Skin of body (tissue), 2 donors: ENCODE measurements around the gene ILKAP. TPM values are rescaled to one million over a fixed set of nuclear protein-coding genes. Genes with fewer than 3 reads are reported as not detected.

Experiments
- DNase-seq: peaks from one replicate; lab custom pipeline; 2025; lab: John Stamatoyannopoulos, UW
- total RNA-seq: library from RNA; depleted of rRNA; stranded (reverse); fragments of >200 nt; gene quantifications from one replicate; pipeline ENCODE4 v1.2.3, GENCODE V29; 2014

Gene ILKAP
- total RNA-seq, 1 donor from 2014 or later = 38.4 TPM

GRCh38 chr2:238125127-238125885 is 78.2 kb downstream of the ILKAP start:
- DNase-seq = no peak

DNA sequence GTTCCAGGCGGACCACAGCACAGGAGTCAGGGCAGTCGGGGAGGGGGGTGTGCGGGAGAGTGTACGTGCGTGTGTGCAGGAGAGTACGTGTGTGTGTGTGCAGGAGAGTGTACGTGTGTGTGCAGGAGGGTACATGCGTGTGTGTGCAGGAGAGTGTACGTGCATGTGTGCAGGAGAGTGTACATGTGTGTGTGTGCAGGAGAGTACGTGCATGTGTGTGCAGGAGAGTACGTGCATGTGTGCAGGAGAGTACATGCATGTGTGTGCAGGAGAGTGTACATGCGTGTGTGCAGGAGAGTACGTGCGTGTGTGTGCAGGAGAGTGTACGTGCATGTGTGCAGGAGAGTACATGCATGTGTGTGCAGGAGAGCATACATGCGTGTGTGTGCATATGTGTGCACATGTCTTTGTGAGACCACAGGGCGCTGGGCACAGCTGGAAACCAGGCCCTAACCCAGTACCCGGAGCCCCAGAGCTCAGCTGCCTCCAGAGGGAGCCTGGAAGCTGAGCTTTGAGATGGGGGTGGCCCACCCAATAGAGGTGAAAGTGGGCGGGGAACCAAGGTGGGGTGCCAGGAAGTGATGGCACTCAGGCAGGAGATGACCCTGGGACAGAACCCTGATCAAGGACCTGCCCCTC is 78.9 kb downstream of the ILKAP start:
- no peak for DNase-seq

GRCh38 chr2:238123991-238124470 is 79.5 kb downstream of the ILKAP start:
- no peak for DNase-seq

DNA sequence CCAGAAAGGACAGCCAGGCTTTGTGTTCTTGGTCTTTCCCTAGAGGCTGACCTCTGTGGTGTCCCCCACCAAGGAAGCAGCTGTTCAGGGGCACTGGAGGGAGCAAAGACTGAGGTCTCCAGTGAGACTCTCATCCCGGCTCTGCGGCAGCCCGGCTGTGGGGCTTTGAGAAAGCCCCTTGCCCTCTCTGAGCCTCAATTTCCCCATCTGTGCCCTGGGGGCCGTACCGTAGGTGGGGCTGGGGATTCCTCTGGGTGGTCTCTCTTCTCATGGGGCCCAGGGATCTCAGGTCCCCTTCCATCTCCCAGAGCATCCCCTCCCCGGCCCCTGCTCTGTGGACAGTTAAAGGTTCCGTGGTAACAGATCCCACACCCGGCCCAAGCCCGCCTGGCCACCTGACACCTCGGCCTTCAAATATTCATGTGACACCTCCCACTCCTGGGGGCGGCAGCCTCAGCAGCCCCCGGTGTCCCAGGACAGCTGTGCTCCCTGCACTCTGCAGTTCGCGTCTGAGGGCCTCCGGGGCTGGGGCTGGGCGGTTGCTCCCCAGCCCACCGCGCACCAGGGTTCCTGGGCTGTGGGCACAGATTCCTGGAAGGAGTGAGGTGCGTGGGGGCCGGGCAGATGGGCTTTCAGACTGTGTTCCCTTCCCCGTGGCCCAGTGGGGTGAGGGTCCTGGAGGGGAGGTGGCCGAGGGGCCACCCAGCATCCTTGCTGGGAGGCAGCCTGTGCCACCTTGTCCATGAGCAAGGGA is 80.1 kb downstream of the ILKAP start:
- no peak for DNase-seq

GRCh38 chr2:238122287-238123217 is 80.9 kb downstream of the ILKAP start:
- DNase-seq = no peak

DNA sequence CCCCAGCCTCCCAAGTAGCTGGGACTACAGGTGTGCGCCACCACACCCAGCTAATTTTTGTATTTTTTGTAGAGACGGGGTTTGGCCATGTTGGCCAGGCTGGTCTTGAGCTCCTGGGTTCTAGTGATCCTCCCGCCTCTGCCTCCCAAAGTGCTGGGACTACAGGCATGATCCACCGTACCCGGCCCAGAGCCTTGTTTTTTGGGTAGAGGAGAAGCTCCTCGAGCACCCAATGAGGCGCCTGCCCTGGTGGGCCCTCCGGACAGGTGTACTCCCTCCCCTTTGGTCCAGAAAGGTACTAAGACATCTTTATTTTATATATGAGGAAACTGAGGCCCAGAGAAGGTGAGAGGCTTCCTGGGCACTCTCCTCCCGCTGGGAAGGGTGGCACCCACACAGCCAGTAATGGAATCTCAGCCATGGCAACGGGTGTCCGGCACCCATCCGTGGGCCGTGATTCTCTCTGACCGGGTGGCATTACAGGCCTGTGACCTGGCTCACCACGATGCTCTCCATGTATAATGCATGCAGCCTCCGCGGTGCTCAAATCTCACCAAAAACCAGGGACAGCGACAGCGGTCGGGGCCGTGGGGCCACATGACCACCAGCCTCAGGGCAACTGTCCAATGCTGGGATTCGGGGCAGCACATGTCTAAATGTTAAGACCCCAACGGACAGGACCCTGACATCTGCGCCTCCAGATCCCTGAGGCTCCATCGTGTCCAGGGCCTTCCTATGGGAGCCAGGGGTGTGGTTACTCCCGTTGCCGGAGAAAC is 81.8 kb downstream of the ILKAP start:
- no peak for DNase-seq

- DNase-seq = no peak
These were observed 82.8 kb downstream of the ILKAP start for GRCh38 chr2:238120463-238121298.

Other genes starting within 250 kb of the ILKAP start
- gene UBE2F, start 236.7 kb downstream of the ILKAP start, total RNA-seq = 18.8 TPM
- 8.7 TPM for gene SCLY, start 142.7 kb downstream of the ILKAP start, total RNA-seq
- 0.69 TPM for gene ESPNL, start 103.4 kb downstream of the ILKAP start, total RNA-seq
- gene KLHL30, start 65.0 kb downstream of the ILKAP start, total RNA-seq = 3.3 TPM
- gene ERFE, start 44.7 kb downstream of the ILKAP start, total RNA-seq = 0.30 TPM
- gene HES6, start 36.3 kb upstream of the ILKAP start, total RNA-seq = 1.8 TPM
- 14.0 TPM for gene PER2, start 84.9 kb upstream of the ILKAP start, total RNA-seq
- gene TRAF3IP1, start 116.8 kb upstream of the ILKAP start, total RNA-seq = 9.4 TPM
- gene ASB1, start 223.2 kb upstream of the ILKAP start, total RNA-seq = 13.4 TPM